Adipocyte (in vitro differentiated cells): ENCODE results near the gene CLEC5A.

Source experiments
- DNase-seq: peaks from one replicate; pipeline ENCODE4 v3.0.0-alpha.2; 2015; ENCODE audit warnings: low read depth
- H3K27me3 ChIP-seq: replicated peaks from 2 replicates; pipeline ENCODE4 v1.7.0; 2013; ENCODE audit warnings: mild to moderate bottlenecking, low read length, moderate library complexity; ENCODE audit not compliant: control insufficient read depth, insufficient read depth
- H3K36me3 ChIP-seq: 2 replicates; pipeline ENCODE4 v1.7.0; 2013; ENCODE audit warnings: low read length, mild to moderate bottlenecking, moderate library complexity; ENCODE audit not compliant: control insufficient read depth, insufficient read depth, severe bottlenecking
- H3K4me1 ChIP-seq: 2 replicates; pipeline ENCODE4 v1.7.0; 2013; ENCODE audit warnings: mild to moderate bottlenecking, low read length, moderate library complexity; ENCODE audit not compliant: control insufficient read depth, insufficient read depth
- H3K4me3 ChIP-seq: 2 replicates; pipeline ENCODE4 v1.7.0; 2013; ENCODE audit warnings: mild to moderate bottlenecking, low read length, moderate library complexity
- H3K9ac ChIP-seq: 2 replicates; pipeline ENCODE4 v1.7.0; 2013; ENCODE audit warnings: mild to moderate bottlenecking, low read length, moderate library complexity
- H3K9me3 ChIP-seq: 2 replicates; pipeline ENCODE4 v1.7.0; 2013; ENCODE audit warnings: mild to moderate bottlenecking, low read length, moderate library complexity; ENCODE audit not compliant: control insufficient read depth

The CLEC5A gene

DNA sequence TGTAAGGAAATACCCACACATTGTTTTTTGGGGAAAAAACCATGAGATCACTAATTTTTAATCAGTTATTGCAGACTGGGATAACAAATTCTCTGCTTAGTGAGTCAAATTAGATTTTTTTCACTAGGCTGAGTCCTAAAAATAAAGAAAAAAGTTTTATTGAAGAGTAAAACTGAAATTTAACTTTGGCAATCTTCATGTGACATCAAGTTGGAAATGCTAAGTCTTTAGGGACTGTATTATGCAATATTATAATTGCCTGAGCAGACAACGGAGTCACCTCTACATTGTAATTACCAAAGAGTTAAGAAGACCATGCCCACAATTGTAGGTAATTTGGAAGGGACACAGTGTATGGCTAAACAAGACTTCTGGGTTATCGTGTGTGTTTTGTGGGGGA, 2.2 kb upstream of the CLEC5A start:
- Histone ChIP-seq H3K9ac (no peak overlapping the region), H3K9me3 (no peaks in the 10 kb centered on the region), H3K4me3 (no peak overlapping the region), H3K27me3 (no peaks in the 10 kb centered on the region), H3K36me3 (no peaks in the 10 kb centered on the region), H3K4me1 (no peaks in the 10 kb centered on the region)
- no peak for DNase-seq

- no peak for DNase-seq
These were observed 1.4 kb downstream of the CLEC5A start for GRCh38 chr7:141945356-141945755.

GRCh38 chr7:141944811-141945210, 2.0 kb downstream of the CLEC5A start:
- H3K27me3 ChIP-seq: no peaks in the 10 kb centered on the region
- no peak overlapping the region for H3K4me3 ChIP-seq
- no peaks in the 10 kb centered on the region for H3K4me1 ChIP-seq
- H3K9me3 ChIP-seq: peaks cover 22% of the 10 kb centered on the region
- no peak overlapping the region for H3K9ac ChIP-seq
- no peaks in the 10 kb centered on the region for H3K36me3 ChIP-seq
- no peak for DNase-seq

More at GRCh38 chr7:141945356-141945755, 1.4 kb downstream of the CLEC5A start:
- no peaks in the 10 kb centered on the region for H3K36me3 ChIP-seq
- H3K4me3 ChIP-seq: no peak overlapping the region
- no peak overlapping the region for H3K9ac ChIP-seq
- peaks cover 20% of the 10 kb centered on the region for H3K9me3 ChIP-seq
- H3K4me1 ChIP-seq: no peaks in the 10 kb centered on the region
- H3K27me3 ChIP-seq: no peaks in the 10 kb centered on the region

GRCh38 chr7:141943846-141944245, 2.9 kb downstream of the CLEC5A start:
- no peaks in the 10 kb centered on the region for H3K4me1 ChIP-seq
- H3K36me3 ChIP-seq: no peaks in the 10 kb centered on the region
- H3K9ac ChIP-seq: no peak overlapping the region
- H3K27me3 ChIP-seq: no peaks in the 10 kb centered on the region
- peaks cover 22% of the 10 kb centered on the region for H3K9me3 ChIP-seq
- no peak for DNase-seq
- H3K4me3 ChIP-seq: no peak overlapping the region

DNA sequence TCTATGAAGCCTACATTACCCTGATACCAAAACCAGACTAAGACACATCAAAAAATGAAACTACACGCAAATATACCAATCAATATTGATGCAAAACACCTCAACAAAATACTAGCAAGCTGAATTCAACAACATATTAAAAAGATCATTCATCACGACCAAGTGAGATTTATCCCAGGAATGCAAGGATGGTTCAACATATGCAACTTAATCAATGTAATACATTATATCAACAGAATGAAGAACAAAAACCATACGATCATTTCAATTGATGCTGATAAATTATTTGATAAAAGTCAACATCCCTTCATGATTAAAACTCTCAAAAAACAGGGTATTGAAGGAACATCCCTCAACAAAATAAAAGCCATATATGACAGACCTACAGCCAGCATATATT, 5.7 kb downstream of the CLEC5A start:
- H3K4me3 ChIP-seq: no peak overlapping the region
- H3K36me3 ChIP-seq: no peaks in the 10 kb centered on the region
- no peak for DNase-seq
- no peak overlapping the region for H3K9ac ChIP-seq
- peaks cover 22% of the 10 kb centered on the region for H3K9me3 ChIP-seq
- H3K4me1 ChIP-seq: no peaks in the 10 kb centered on the region
- no peaks in the 10 kb centered on the region for H3K27me3 ChIP-seq

- Histone ChIP-seq H3K36me3 (no peaks in the 10 kb centered on the region), H3K27me3 (no peaks in the 10 kb centered on the region), H3K9me3 (peaks cover 6% of the 10 kb centered on the region)
These were observed 16.6 kb downstream of the CLEC5A start for GRCh38 chr7:141930211-141930610.

DNA sequence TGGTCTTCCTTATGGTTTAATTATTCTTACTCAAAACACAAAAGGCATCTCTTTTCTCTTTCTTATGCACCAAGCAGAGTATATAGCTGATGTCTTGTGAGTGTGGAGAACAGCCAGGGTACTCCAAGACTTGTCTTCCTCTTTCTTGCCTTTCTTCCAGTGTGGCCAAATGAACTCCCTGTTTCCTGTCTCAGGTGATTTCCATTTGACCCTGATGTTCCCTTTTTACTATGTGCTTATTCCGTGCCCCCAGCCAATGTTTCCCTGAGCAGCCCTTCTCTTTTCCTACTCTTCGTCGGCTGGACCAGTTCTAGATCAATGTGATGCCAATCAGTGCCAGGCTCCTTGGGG, 18.0 kb downstream of the CLEC5A start:
- peaks cover 3% of the 10 kb centered on the region for H3K9me3 ChIP-seq
- no peak for DNase-seq
- no peaks in the 10 kb centered on the region for H3K36me3 ChIP-seq
- H3K4me3 ChIP-seq: no peak overlapping the region
- no peaks in the 10 kb centered on the region for H3K27me3 ChIP-seq
- H3K9ac ChIP-seq: no peak overlapping the region
- no peaks in the 10 kb centered on the region for H3K4me1 ChIP-seq

More at GRCh38 chr7:141930211-141930610, 16.6 kb downstream of the CLEC5A start:
- no peak overlapping the region for H3K9ac ChIP-seq
- H3K4me3 ChIP-seq: no peak overlapping the region
- DNase-seq: no peak
- no peaks in the 10 kb centered on the region for H3K4me1 ChIP-seq

GRCh38 chr7:141928146-141928844, 18.5 kb downstream of the CLEC5A start:
- Histone ChIP-seq H3K9ac (no peak overlapping the region), H3K4me3 (no peak overlapping the region), H3K4me1 (no peaks in the 10 kb centered on the region), H3K36me3 (no peaks in the 10 kb centered on the region), H3K27me3 (no peaks in the 10 kb centered on the region), H3K9me3 (peaks cover 3% of the 10 kb centered on the region)
- DNase-seq: no peak

GRCh38 chr7:141920281-141920680, 26.5 kb downstream of the CLEC5A start:
- Histone ChIP-seq H3K36me3 (no peaks in the 10 kb centered on the region), H3K4me1 (no peaks in the 10 kb centered on the region), H3K9me3 (no peaks in the 10 kb centered on the region), H3K9ac (no peak overlapping the region), H3K27me3 (no peaks in the 10 kb centered on the region), H3K4me3 (no peak overlapping the region)
- no peak for DNase-seq

DNA sequence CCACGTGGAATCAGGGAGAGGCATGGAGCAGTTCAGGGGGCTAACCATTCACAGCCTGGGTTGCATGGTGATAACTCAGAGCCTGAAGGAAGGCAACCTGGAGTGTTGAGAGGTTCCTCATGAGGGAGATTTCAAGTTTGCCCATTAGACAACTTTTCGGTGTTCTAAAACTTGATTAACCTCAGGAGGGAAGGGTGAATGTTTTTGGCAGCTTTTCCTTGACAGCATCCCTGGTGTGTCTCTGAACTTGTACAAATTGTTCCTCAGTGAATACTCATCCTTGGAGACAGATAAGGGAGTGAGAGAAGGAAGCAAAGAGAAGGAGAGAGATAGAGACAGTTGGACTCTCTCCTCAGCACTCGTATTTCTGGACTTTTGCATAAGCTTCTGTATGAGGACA, 30.7 kb downstream of the CLEC5A start, which contains the start of gene OR9A4:
Gene OR9A4 (plus strand): TSS at position 301 of the 400 bp plus-strand sequence. CDS start 2,477 bp downstream, outside the sequence.
- Histone ChIP-seq H3K36me3 (no peaks in the 10 kb centered on the region), H3K4me3 (no peak within 1 kb of the TSS), H3K9me3 (no peaks in the 10 kb centered on the region), H3K27me3 (no peaks in the 10 kb centered on the region), H3K9ac (no peak within 1 kb of the TSS), H3K4me1 (no peaks in the 10 kb centered on the region)
- no peak for DNase-seq

DNA sequence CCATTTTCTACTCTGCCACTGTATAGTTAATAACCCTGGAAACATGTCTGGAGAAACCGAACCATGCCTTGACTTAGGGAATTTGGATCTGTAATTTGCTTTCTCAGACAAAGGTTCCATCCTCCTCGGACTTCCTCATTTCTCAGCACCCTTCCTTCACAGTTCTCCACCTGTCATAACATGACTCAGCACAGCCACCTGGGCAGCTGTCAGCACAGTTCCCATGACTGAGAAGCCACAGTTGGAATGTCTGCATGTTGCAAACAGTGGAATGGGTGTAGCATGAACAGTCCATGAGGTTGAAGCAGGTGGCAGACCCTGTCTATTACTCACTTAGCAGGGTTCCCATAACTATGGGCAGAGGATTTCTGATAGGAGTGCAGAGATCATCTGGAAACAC, 31.2 kb downstream of the CLEC5A start:
- Histone ChIP-seq H3K36me3 (no peaks in the 10 kb centered on the region), H3K9ac (no peak overlapping the region), H3K4me3 (no peak overlapping the region), H3K9me3 (no peaks in the 10 kb centered on the region), H3K27me3 (no peaks in the 10 kb centered on the region), H3K4me1 (no peaks in the 10 kb centered on the region)
- DNase-seq: no peak

DNA sequence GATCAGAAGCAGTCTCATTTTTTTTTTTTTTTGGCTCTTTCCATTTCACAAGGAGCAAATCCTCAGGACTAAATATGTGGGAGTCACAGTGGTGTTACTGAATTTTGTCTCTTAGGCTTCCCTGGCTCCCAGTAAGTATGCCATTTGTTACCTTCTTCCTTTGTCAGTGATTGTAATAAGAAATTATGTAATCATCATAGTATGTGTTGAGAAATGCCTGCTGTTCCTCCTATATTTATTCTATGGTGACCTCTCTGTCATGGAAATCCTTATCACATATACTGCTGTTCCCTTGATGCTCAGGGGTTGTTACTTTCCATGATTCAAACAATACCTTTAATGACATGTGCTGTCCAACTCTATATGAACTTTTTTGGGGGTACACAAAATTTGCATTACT, 35.4 kb downstream of the CLEC5A start:
- Histone ChIP-seq H3K36me3 (no peaks in the 10 kb centered on the region), H3K4me1 (no peaks in the 10 kb centered on the region), H3K4me3 (no peak overlapping the region), H3K9me3 (no peaks in the 10 kb centered on the region), H3K9ac (no peak overlapping the region), H3K27me3 (no peaks in the 10 kb centered on the region)
- DNase-seq: no peak
